Bronchial epithelial cell (primary cell): ENCODE data around the gene OR2L13. TPM values are rescaled to one million over a fixed set of nuclear protein-coding genes. Genes with fewer than 3 reads are reported as not detected.

Experiments used
- DNase-seq: peaks from one replicate; pipeline ENCODE4 v3.0.0-alpha.2; 2010; ENCODE audit warnings: low read depth
- FAIRE-seq: peaks from 2 replicates; lab custom pipeline; 2011; peaks lifted over from hg19 to GRCh38; lab: Jason Lieb, UNC
- H3K27me3 ChIP-seq: 2 replicates; pipeline ENCODE4 v1.5.1; 2011; ENCODE audit warnings: low read length; ENCODE audit not compliant: control insufficient read depth, insufficient read depth
- H3K36me3 ChIP-seq: 2 replicates; pipeline ENCODE4 v1.5.1; 2011; ENCODE audit warnings: low read length; ENCODE audit not compliant: control insufficient read depth, insufficient read depth
- H3K4me3 ChIP-seq: 2 replicates; pipeline ENCODE4 v1.5.1; 2011; ENCODE audit warnings: mild to moderate bottlenecking, low read depth, low read length, control low read depth
- CTCF ChIP-seq: IDR thresholded peaks from 2 replicates; pipeline ENCODE4 v1.5.1; 2011; ENCODE audit warnings: mild to moderate bottlenecking, moderate library complexity, low read length, control low read depth, inconsistent platforms; ENCODE audit not compliant: insufficient read depth, severe bottlenecking
- total RNA-seq: library from RNA; depleted of rRNA; stranded (reverse); fragments of >200 nt; gene quantifications from 2 replicates; pipeline ENCODE4 v1.2.1, GENCODE V29; 2014

Gene OR2L13
- not detected in 2 replicates for total RNA-seq

- Histone ChIP-seq H3K27me3 (no peaks in the 10 kb centered on the region), H3K4me3 (no peak within 1 kb of the TSS), H3K36me3 (no peaks in the 10 kb centered on the region)
- no peak for TF ChIP-seq CTCF
- FAIRE-seq (no peak), DNase-seq (no peak)
Measured at GRCh38 chr1:248094884-248095283, at the start of gene OR2L13. Gene OR2L13, plus strand, starts transcription at chr1:248095184. Its CDS starts 4,192 bp downstream, at chr1:248099376.

GRCh38 chr1:248045209-248045608, 49.8 kb upstream of the OR2L13 start:
- DNase-seq (no peak), FAIRE-seq (no peak)
- no peaks in the 10 kb centered on the region for H3K27me3 ChIP-seq
- no peak overlapping the region for H3K4me3 ChIP-seq
- TF ChIP-seq CTCF, result no peak
- H3K36me3 ChIP-seq, result no peaks in the 10 kb centered on the region

- Histone ChIP-seq H3K4me3 (no peak within 1 kb of the TSS), H3K36me3 (no peaks in the 10 kb centered on the region), H3K27me3 (no peaks in the 10 kb centered on the region)
- FAIRE-seq (no peak), DNase-seq (no peak)
- no peak for TF ChIP-seq CTCF
Measured at GRCh38 chr1:248046536-248046935, 48.4 kb upstream of the OR2L13 start, which contains the start of gene OR2L3. Gene OR2L3, plus strand, starts transcription at chr1:248046836. Its CDS starts 13,846 bp downstream, at chr1:248060682.

- no peak overlapping the region for H3K4me3 ChIP-seq
- no peak for DNase-seq
- H3K36me3 ChIP-seq, result no peaks in the 10 kb centered on the region
- H3K27me3 ChIP-seq, result no peaks in the 10 kb centered on the region
- TF ChIP-seq CTCF, result no peak
- FAIRE-seq, result no peak
Measured at GRCh38 chr1:248047008-248047407, 48.0 kb upstream of the OR2L13 start.

GRCh38 chr1:248054671-248055070, 40.3 kb upstream of the OR2L13 start:
- no peak for TF ChIP-seq CTCF
- Histone ChIP-seq H3K27me3 (no peaks in the 10 kb centered on the region), H3K36me3 (no peaks in the 10 kb centered on the region), H3K4me3 (no peak overlapping the region)
- DNase-seq (no peak), FAIRE-seq (no peak)

GRCh38 chr1:248055261-248055660, 39.7 kb upstream of the OR2L13 start:
- DNase-seq (no peak), FAIRE-seq (no peak)
- Histone ChIP-seq H3K4me3 (no peak overlapping the region), H3K27me3 (no peaks in the 10 kb centered on the region), H3K36me3 (no peaks in the 10 kb centered on the region)
- no peak for TF ChIP-seq CTCF
